Endothelial cell of umbilical vein (primary cell): ENCODE measurements around the gene B4GALNT3. TPM values are rescaled to one million over a fixed set of nuclear protein-coding genes. Genes with fewer than 3 reads are reported as not detected.

Source experiments
- BruUV-seq: library from RNA; stranded (reverse); fragments of 400-500 nt; replicated peaks from 2 replicates; lab custom pipeline; 2021; lab: Mats Ljungman, UMichigan
- CTCF ChIA-PET: fragments of 300-600, 350-600 bp; sonication (Branson Sonifier 250); formaldehyde crosslinking; loops from one replicate; lab custom pipeline; 2021; ENCODE audit warnings: antibody characterized with exemption, inconsistent platforms; lab: Charles Lee
- POLR2A ChIA-PET: fragments of 300-600, 350-600 bp; sonication (Branson Sonifier 250); formaldehyde crosslinking; loops from one replicate; lab custom pipeline; 2021; ENCODE audit warnings: antibody characterized with exemption, inconsistent platforms; lab: Charles Lee
- DNase-seq: peaks from one replicate; pipeline ENCODE4 v3.0.0-alpha.2; 2011; ENCODE audit warnings: low read depth, low spot score
- FAIRE-seq: peaks from 2 replicates; lab custom pipeline; 2011; peaks lifted over from hg19 to GRCh38; lab: Jason Lieb, UNC
- H2AFZ ChIP-seq: 2 replicates; pipeline ENCODE4 v1.6.0; 2012; ENCODE audit warnings: low read depth, low read length, control low read depth, inconsistent platforms
- H3K27ac ChIP-seq: 2 replicates; pipeline ENCODE4 v1.5.1; 2011; ENCODE audit warnings: low read depth, mild to moderate bottlenecking, control low read depth, low read length, moderate library complexity; ENCODE audit not compliant: insufficient read depth
- H3K27me3 ChIP-seq, 2 experiments: 2 replicates each; pipeline versions ENCODE4 v1.6.0 to v1.6.1; 2011; ENCODE audit warnings: low read length in 2 of 2, mixed read lengths in 1 of 2; ENCODE audit not compliant: control insufficient read depth in 2 of 2, insufficient read depth in 2 of 2
- H3K36me3 ChIP-seq, 2 experiments: 2 replicates in 1 of 2; 3 replicates in 1 of 2; pipeline ENCODE4 v1.5.1; 2011; ENCODE audit warnings: low read length in 2 of 2, mild to moderate bottlenecking in 1 of 2, moderate library complexity in 1 of 2; ENCODE audit not compliant: control insufficient read depth in 2 of 2, insufficient read depth in 2 of 2; ENCODE audit errors: extremely low read depth in 1 of 2
- H3K4me1 ChIP-seq: 3 replicates; pipeline ENCODE4 v1.5.1; 2011; ENCODE audit warnings: mild to moderate bottlenecking, low read length; ENCODE audit not compliant: control insufficient read depth, insufficient read depth; ENCODE audit errors: extremely low read depth
- H3K4me2 ChIP-seq: 2 replicates; pipeline ENCODE4 v1.6.1; 2011; ENCODE audit warnings: low read length, control low read depth, mixed read lengths; ENCODE audit not compliant: insufficient read depth
- H3K4me3 ChIP-seq, 3 experiments: fragments of 200-600 bp in 1 of 3; sonication (generic), shearing (Covaris generic) in 1 of 3; replicated peaks in 1 of 3; 2 replicates each; pipeline ENCODE4 v1.5.1; 2011 to 2016; ENCODE audit warnings: control low read depth in 3 of 3, low read length in 3 of 3, mild to moderate bottlenecking in 2 of 3, inconsistent platforms in 1 of 3, low read depth in 1 of 3, moderate library complexity in 1 of 3; ENCODE audit not compliant: insufficient read depth in 1 of 3
- H3K79me2 ChIP-seq: 2 replicates; pipeline ENCODE4 v1.6.0; 2012; ENCODE audit warnings: low read length, inconsistent platforms; ENCODE audit not compliant: control insufficient read depth, insufficient read depth
- H3K9ac ChIP-seq: replicated peaks from 2 replicates; pipeline ENCODE3; 2011; ENCODE audit warnings: low read length, control low read depth; ENCODE audit not compliant: insufficient read depth; ENCODE audit errors: extremely low read depth
- H3K9me1 ChIP-seq: replicated peaks from 3 replicates; pipeline ENCODE4 v1.6.0; 2011; ENCODE audit warnings: mild to moderate bottlenecking, low read length; ENCODE audit not compliant: control insufficient read depth, insufficient read depth; ENCODE audit errors: extremely low read depth
- H3K9me3 ChIP-seq: replicated peaks from 2 replicates; pipeline ENCODE4 v1.5.1; 2012; ENCODE audit warnings: low read length, inconsistent platforms; ENCODE audit not compliant: control insufficient read depth, insufficient read depth
- H4K20me1 ChIP-seq: replicated peaks from 2 replicates; pipeline ENCODE3; 2011; ENCODE audit warnings: mild to moderate bottlenecking, low read length; ENCODE audit not compliant: control insufficient read depth, insufficient read depth; ENCODE audit errors: extremely low read depth
- CTCF ChIP-seq, 2 donors: IDR thresholded peaks; 1 replicate in 1 of 2; 2 replicates in 1 of 2; pipeline ENCODE4 v1.5.1; 2011; ENCODE audit warnings: low read length in 2 of 2, mild to moderate bottlenecking in 2 of 2, moderate library complexity in 2 of 2, control low read depth in 1 of 2, inconsistent platforms in 1 of 2, low read depth in 1 of 2; ENCODE audit not compliant: insufficient read depth in 1 of 2; ENCODE audit errors: extremely low read depth in 1 of 2
- EZH2 ChIP-seq: IDR thresholded peaks from 2 replicates; pipeline ENCODE4 v1.6.1; 2012; ENCODE audit warnings: borderline replicate concordance, low read depth, mild to moderate bottlenecking, moderate library complexity, low read length, inconsistent platforms; ENCODE audit not compliant: severe bottlenecking
- FOS ChIP-seq: IDR thresholded peaks from 2 replicates; pipeline ENCODE4 v1.6.1; 2011; ENCODE audit warnings: mild to moderate bottlenecking, low read length, moderate library complexity, borderline replicate concordance; ENCODE audit not compliant: insufficient read depth
- GATA2 ChIP-seq: IDR thresholded peaks from 2 replicates; pipeline ENCODE4 v1.7.0; 2011; ENCODE audit warnings: low read depth, mild to moderate bottlenecking, moderate library complexity, mixed read lengths, low read length; ENCODE audit not compliant: insufficient read length, insufficient read depth
- JUN ChIP-seq: IDR thresholded peaks from 2 replicates; pipeline ENCODE4 v1.6.1; 2011; ENCODE audit warnings: borderline replicate concordance, low read depth; ENCODE audit not compliant: insufficient read length, insufficient read depth
- MYC ChIP-seq: IDR thresholded peaks from one replicate; pipeline ENCODE4 v1.6.1; 2011; ENCODE audit warnings: mild to moderate bottlenecking, low read depth, low read length
- POLR2A ChIP-seq: IDR thresholded peaks from 2 replicates; pipeline ENCODE4 v1.6.1; 2012; ENCODE audit warnings: low read depth, mild to moderate bottlenecking, control low read depth, low read length
- POLR2AphosphoS5 ChIP-seq: IDR thresholded peaks from 2 replicates; pipeline ENCODE4 v1.6.1; 2012; ENCODE audit warnings: low read depth, mild to moderate bottlenecking, control low read depth, low read length, moderate library complexity; ENCODE audit not compliant: insufficient read depth
- dilution Hi-C: fragments of 300-500 bp; cut with MboI; formaldehyde crosslinking; loops from one replicate; pipeline ENCODE4 v1.15.0; 2019; ENCODE audit warnings: low sequenced_read_pairs; ENCODE audit not compliant: extremely low pct_ligation_motif_present
- intact Hi-C: fragments of 100-400 bp; cut with micrococcal nuclease; formaldehyde crosslinking; loops from one replicate; pipeline ENCODE4 v1.10.0; 2022
- polyA plus RNA-seq, 4 experiments: library from polyadenylated mRNA; depleted of rRNA in 3 of 4; stranded (reverse) in 3 of 4; unstranded in 1 of 4; fragments of >200 nt; gene quantifications; 2 replicates each; pipeline versions ENCODE4 v1.2.1 to v1.2.3, GENCODE V29; 2011 to 2012; ENCODE audit warnings: missing spikeins in 1 of 4
- total RNA-seq: library from RNA; stranded (reverse); gene quantifications from 2 replicates; pipeline ENCODE4 v1.2.3, GENCODE V29; 2021
- TF ChIP-seq, protein P1 (sequence below): IDR thresholded peaks from 2 replicates; pipeline ENCODE4 v1.6.1; 2011; ENCODE audit not compliant: insufficient read depth, insufficient read length

The B4GALNT3 gene
- total and polyA plus RNA-seq, 2 donors (not counting 3 experiments of a cell fraction or from before 2014, with no cell fraction given) = 0.07 TPM; not detected in 1

DNA sequence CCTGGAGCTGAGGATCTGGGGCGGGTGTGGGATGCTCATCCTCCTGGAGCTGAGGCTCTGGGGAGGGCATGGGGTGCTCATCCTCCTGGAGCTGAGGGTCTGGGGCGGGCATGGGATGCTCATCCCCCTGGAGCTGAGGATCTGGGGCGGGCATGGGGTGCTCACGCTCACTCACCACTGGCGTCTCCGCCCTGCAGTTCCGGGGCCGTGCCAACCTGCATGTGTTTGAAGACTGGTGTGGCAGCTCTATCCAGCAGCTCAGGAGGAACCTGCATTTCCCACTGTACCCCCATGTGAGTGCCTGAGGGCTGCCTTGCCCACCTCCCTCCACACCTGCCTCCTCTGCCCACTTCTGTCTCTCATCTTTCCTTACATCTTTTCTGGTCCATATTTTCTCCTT lies 84.4 kb downstream of the B4GALNT3 start:
- Histone ChIP-seq H3K79me2 (no peaks in the 10 kb centered on the region), H3K27me3 (peaks cover 0 to 8% of the 10 kb centered on the region in 2 experiments), H3K4me2 (no peak overlapping the region), H3K9me1 (no peaks in the 10 kb centered on the region), H3K9me3 (no peaks in the 10 kb centered on the region), H4K20me1 (no peaks in the 10 kb centered on the region), H3K36me3 (no peaks in the 10 kb centered on the region), H3K27ac (no peak overlapping the region), H2AFZ (no peak overlapping the region), H3K4me1 (peaks cover 13% of the 10 kb centered on the region), H3K9ac (no peak overlapping the region), H3K4me3 (no peak overlapping the region)
- POLR2A ChIA-PET = no interaction called here
- FAIRE-seq (no peak), DNase-seq (no peak)
- TF ChIP-seq JUN (no peak), POLR2AphosphoS5 (no peak), FOS (no peak), POLR2A (no peak), MYC (no peak), GATA2 (no peak), EZH2 (no peak), CTCF (IDR thresholded peaks at IDR 0.05; ENCODE audit: extremely low read depth in 1 of 2, insufficient read depth in 1 of 2, low read depth in 1 of 2, low read length in 2 of 2) (no peak)
- TF ChIP-seq, protein P1, sequence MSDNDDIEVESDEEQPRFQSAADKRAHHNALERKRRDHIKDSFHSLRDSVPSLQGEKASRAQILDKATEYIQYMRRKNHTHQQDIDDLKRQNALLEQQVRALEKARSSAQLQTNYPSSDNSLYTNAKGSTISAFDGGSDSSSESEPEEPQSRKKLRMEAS = no peak
- BruUV-seq = no TSS peak
- intact Hi-C loops (no loop called here), dilution Hi-C loops (no loop called here)
- CTCF ChIA-PET = interaction anchor here (0.9 to 8.1 kb wide), 6 partner anchors 14 to 103 kb away, joined by 3 to 119 read pairs (median 10); no protein-coding TSS in a partner anchor
